HepG2 (cell line): ENCODE measurements around the gene SLFN12.

Source experiments
- CTCF ChIP-seq: sonication (generic); formaldehyde crosslinking; IDR thresholded peaks from 2 replicates; pipeline ENCODE4 v1.5.0; 2020; ENCODE audit warnings: mild to moderate bottlenecking, missing genetic modification reagents, moderate library complexity
- EZH2 ChIP-seq: conservative IDR thresholded peaks from 2 replicates; pipeline ENCODE4 v1.6.1; 2012; ENCODE audit warnings: mild to moderate bottlenecking, low read depth, low read length, moderate library complexity
- HDAC2 ChIP-seq: sonication (generic); formaldehyde crosslinking; IDR thresholded peaks from 2 replicates; pipeline ENCODE4 v1.4.0; 2020; ENCODE audit warnings: missing genetic modification reagents
- KAT7 ChIP-seq: IDR thresholded peaks from 2 replicates; pipeline ENCODE4 v1.6.1; 2018; ENCODE audit warnings: borderline replicate concordance, missing compliant biosample characterization
- KDM5A ChIP-seq: fragments of 200-600 bp; sonication (generic); IDR thresholded peaks from 2 replicates; pipeline ENCODE4 v1.7.0; 2018; ENCODE audit warnings: antibody characterized with exemption, mild to moderate bottlenecking, low read length, borderline replicate concordance
- NONO ChIP-seq, 2 experiments: fragments of 450-650 bp in 1 of 2; sonication (generic) in 1 of 2; formaldehyde crosslinking in 1 of 2; IDR thresholded peaks in 1 of 2; conservative IDR thresholded peaks in 1 of 2; 2 replicates each; pipeline versions ENCODE4 v1.6.1 to v1.8.0; 2017 to 2022; ENCODE audit warnings: mild to moderate bottlenecking in 1 of 2, missing genetic modification reagents in 1 of 2, moderate library complexity in 1 of 2
- POLR2A ChIP-seq, 2 experiments: IDR thresholded peaks; 2 replicates each; pipeline ENCODE4 v1.6.1; 2011; ENCODE audit warnings: low read depth in 2 of 2, low read length in 2 of 2, mild to moderate bottlenecking in 1 of 2, moderate library complexity in 1 of 2; ENCODE audit not compliant: insufficient read depth in 1 of 2
- RCOR2 ChIP-seq: IDR thresholded peaks from 2 replicates; pipeline ENCODE4 v1.6.1; 2016; ENCODE audit warnings: missing biosample characterization, missing genetic modification reagents
- TP53 ChIP-seq: sonication (generic); formaldehyde crosslinking; conservative IDR thresholded peaks from 2 replicates; pipeline ENCODE4 v1.4.0; 2020; ENCODE audit warnings: missing genetic modification reagents
- USF2 ChIP-seq, 2 experiments: sonication (generic) in 1 of 2; formaldehyde crosslinking in 1 of 2; IDR thresholded peaks; 2 replicates each; pipeline versions ENCODE4 v1.5.1 to v1.6.1; 2011 to 2020; ENCODE audit warnings: borderline replicate concordance in 1 of 2, low read depth in 1 of 2, low read length in 1 of 2, mild to moderate bottlenecking in 1 of 2, missing genetic modification reagents in 1 of 2, moderate library complexity in 1 of 2
- ZNF7 ChIP-seq: IDR thresholded peaks from 2 replicates; pipeline ENCODE4 v1.6.1; 2016; ENCODE audit warnings: missing biosample characterization, missing genetic modification reagents
- TF ChIP-seq, protein P1 (sequence below): sonication (generic); formaldehyde crosslinking; IDR thresholded peaks from 2 replicates; pipeline ENCODE4 v1.5.0; 2020; ENCODE audit warnings: missing genetic modification reagents
- TF ChIP-seq, protein P2 (sequence below), 2 experiments: sonication (generic) in 1 of 2; formaldehyde crosslinking in 1 of 2; IDR thresholded peaks; 2 replicates each; pipeline versions ENCODE4 v1.4.0 to v1.6.1; 2018 to 2020; ENCODE audit warnings: missing genetic modification reagents in 2 of 2, borderline replicate concordance in 1 of 2, low read depth in 1 of 2, mild to moderate bottlenecking in 1 of 2, missing biosample characterization in 1 of 2

GRCh38 chr17:35479271-35479670 is 47.0 kb upstream of the SLFN12 start:
- no peak for TF ChIP-seq EZH2
- TF ChIP-seq CTCF (CRISPR knock-in tag), result no peak
- TF ChIP-seq, protein P1, sequence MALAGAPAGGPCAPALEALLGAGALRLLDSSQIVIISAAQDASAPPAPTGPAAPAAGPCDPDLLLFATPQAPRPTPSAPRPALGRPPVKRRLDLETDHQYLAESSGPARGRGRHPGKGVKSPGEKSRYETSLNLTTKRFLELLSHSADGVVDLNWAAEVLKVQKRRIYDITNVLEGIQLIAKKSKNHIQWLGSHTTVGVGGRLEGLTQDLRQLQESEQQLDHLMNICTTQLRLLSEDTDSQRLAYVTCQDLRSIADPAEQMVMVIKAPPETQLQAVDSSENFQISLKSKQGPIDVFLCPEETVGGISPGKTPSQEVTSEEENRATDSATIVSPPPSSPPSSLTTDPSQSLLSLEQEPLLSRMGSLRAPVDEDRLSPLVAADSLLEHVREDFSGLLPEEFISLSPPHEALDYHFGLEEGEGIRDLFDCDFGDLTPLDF, result no peak
- TF ChIP-seq NONO (IDR thresholded peaks at IDR 0.05), result no peak
- no peak for TF ChIP-seq NONO (CRISPR knock-in tag; conservative IDR thresholded peaks at IDR 0.05)
- TF ChIP-seq ZNF7 (CRISPR knock-in tag), result no peak
- no peak for TF ChIP-seq HDAC2
- no peak for TF ChIP-seq KDM5A
- no peak for TF ChIP-seq TP53 (CRISPR knock-in tag)
- TF ChIP-seq KAT7 (CRISPR knock-in tag), result no peak
- no peak for TF ChIP-seq RCOR2 (CRISPR knock-in tag)
- TF ChIP-seq, protein P2, sequence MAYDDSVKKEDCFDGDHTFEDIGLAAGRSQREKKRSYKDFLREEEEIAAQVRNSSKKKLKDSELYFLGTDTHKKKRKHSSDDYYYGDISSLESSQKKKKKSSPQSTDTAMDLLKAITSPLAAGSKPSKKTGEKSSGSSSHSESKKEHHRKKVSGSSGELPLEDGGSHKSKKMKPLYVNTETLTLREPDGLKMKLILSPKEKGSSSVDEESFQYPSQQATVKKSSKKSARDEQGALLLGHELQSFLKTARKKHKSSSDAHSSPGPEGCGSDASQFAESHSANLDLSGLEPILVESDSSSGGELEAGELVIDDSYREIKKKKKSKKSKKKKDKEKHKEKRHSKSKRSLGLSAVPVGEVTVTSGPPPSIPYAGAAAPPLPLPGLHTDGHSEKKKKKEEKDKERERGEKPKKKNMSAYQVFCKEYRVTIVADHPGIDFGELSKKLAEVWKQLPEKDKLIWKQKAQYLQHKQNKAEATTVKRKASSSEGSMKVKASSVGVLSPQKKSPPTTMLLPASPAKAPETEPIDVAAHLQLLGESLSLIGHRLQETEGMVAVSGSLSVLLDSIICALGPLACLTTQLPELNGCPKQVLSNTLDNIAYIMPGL (CRISPR knock-in tag; IDR thresholded peaks at IDR 0.05; ENCODE audit: borderline replicate concordance in 1 of 2, low read depth in 1 of 2), result no peak
- TF ChIP-seq USF2 (IDR thresholded peaks at IDR 0.05; ENCODE audit: low read depth, low read length), result no peak
- no peak for TF ChIP-seq USF2 (CRISPR knock-in tag; IDR thresholded peaks at IDR 0.05; ENCODE audit: borderline replicate concordance)
- TF ChIP-seq POLR2A (IDR thresholded peaks at IDR 0.05; ENCODE audit: insufficient read depth in 1 of 2, low read depth in 2 of 2, low read length in 2 of 2), result no peak
